Adrenal gland (tissue), 5 donors: Measurements from ENCODE around the gene ATP8A2.

ENCODE experiments used
- CTCF ChIP-seq, 6 experiments: fragments of 450-650 bp in 4 of 6; fragments of 200-600 bp in 2 of 6; sonication (generic) in 1 of 6; IDR thresholded peaks; 1 replicate in 5 of 6; 2 replicates in 1 of 6; pipeline versions ENCODE4 v1.5.1 to v1.8.0; 2016 to 2021; ENCODE audit warnings: antibody characterized with exemption in 6 of 6, mild to moderate bottlenecking in 2 of 6, moderate library complexity in 1 of 6
- POLR2A ChIP-seq, 2 donors: fragments of 450-650 bp; IDR thresholded peaks; one replicate each; pipeline ENCODE4 v1.6.1; 2017; ENCODE audit warnings: antibody characterized with exemption in 2 of 2, mild to moderate bottlenecking in 2 of 2, moderate library complexity in 1 of 2
- donor health status: DM: no; HTN: no; CAD: no.

GRCh38 chr13:25784119-25784518, 412.3 kb downstream of the ATP8A2 start:
- no peak for TF ChIP-seq CTCF (IDR thresholded peaks at IDR 0.05)
- TF ChIP-seq POLR2A (IDR thresholded peaks at IDR 0.05) = no peak
